Posterior vena cava (tissue), 2 donors: ENCODE data around the gene SLC7A10. TPM values are rescaled to one million over a fixed set of nuclear protein-coding genes. Genes with fewer than 3 reads are reported as not detected.
"Not testable (repeated sequence)": the region's sequence is repeated elsewhere in the genome, so short reads cannot be mapped to it uniquely, and the experiment has no call there.

ENCODE experiments used
- DNase-seq: peaks from one replicate; pipeline ENCODE4 v3.0.0-alpha.2; 2020; ENCODE audit warnings: low spot score
- intact Hi-C, 2 donors: fragments of 100-400 bp; cut with DNase I; formaldehyde crosslinking; loops; one replicate each; pipeline versions ENCODE4 v1.14.1 to v1.14.2; 2022 to 2023
- total RNA-seq, 2 donors: library from RNA; stranded (reverse); fragmentation: NEBNext Ultra II Directional; extraction: Animal tissue kit (Norgen Biotek cat#: 25700); gene quantifications; one replicate each; pipeline ENCODE4 v1.2.1, GENCODE V29; 2021
- donor health status: DM: yes; HTN: yes; CAD: no.
- donor health status: DM: yes; HTN: yes; CAD: no.

SLC7A10 gene
- total RNA-seq, 2 donors from 2014 or later = not detected

GRCh38 chr19:33224694-33225457, 774 bp downstream of the SLC7A10 start:
- intact Hi-C loops = no loop called here
- DNase-seq = no peak

- intact Hi-C loops = not testable (repeated sequence)
Measured at GRCh38 chr19:33222255-33222654, 3.4 kb downstream of the SLC7A10 start.

GRCh38 chr19:33221638-33222037, 4.0 kb downstream of the SLC7A10 start:
- intact Hi-C loops = no loop called here

More at GRCh38 chr19:33222255-33222654, 3.4 kb downstream of the SLC7A10 start:
- not testable (repeated sequence) for DNase-seq

GRCh38 chr19:33220735-33221134, 4.9 kb downstream of the SLC7A10 start:
- intact Hi-C loops = no loop called here

More at GRCh38 chr19:33221638-33222037, 4.0 kb downstream of the SLC7A10 start:
- no peak for DNase-seq

GRCh38 chr19:33220115-33220514, 5.5 kb downstream of the SLC7A10 start:
- DNase-seq = no peak
- intact Hi-C loops = no loop called here

More at GRCh38 chr19:33220735-33221134, 4.9 kb downstream of the SLC7A10 start:
- no peak for DNase-seq

GRCh38 chr19:33219261-33219815, 6.3 kb downstream of the SLC7A10 start:
- no peak for DNase-seq
- intact Hi-C loops = loop anchor here in 1 of 2 donors (5.0 kb wide), 1 partner anchor 463 kb away; no protein-coding TSS in a partner anchor

- no peak for DNase-seq
- intact Hi-C loops = loop anchor here in 1 of 2 donors (5.0 kb wide), 1 partner anchor 464 kb away; no protein-coding TSS in a partner anchor
Measured at GRCh38 chr19:33217881-33218280, 7.8 kb downstream of the SLC7A10 start.

- intact Hi-C loops = loop anchor here in 1 of 2 donors (5.0 kb wide), 1 partner anchor 466 kb away; no protein-coding TSS in a partner anchor
- no peak for DNase-seq
Measured at GRCh38 chr19:33216198-33216830, 9.3 kb downstream of the SLC7A10 start.

GRCh38 chr19:33215438-33216197, 10.0 kb downstream of the SLC7A10 start:
- intact Hi-C loops = loop anchor here in 1 of 2 donors (5.0 kb wide), 1 partner anchor 467 kb away; no protein-coding TSS in a partner anchor
- DNase-seq = no peak

- intact Hi-C loops = no loop called here
- no peak for DNase-seq
Measured at GRCh38 chr19:33214596-33214995, 11.1 kb downstream of the SLC7A10 start.

- intact Hi-C loops = loop anchor here in 1 of 2 donors (1.0 kb wide), 1 partner anchor 24 kb away; no protein-coding TSS in a partner anchor
Measured at GRCh38 chr19:33212436-33213172, 13.0 kb downstream of the SLC7A10 start.

GRCh38 chr19:33211794-33212435, 13.7 kb downstream of the SLC7A10 start:
- no peak for DNase-seq
- intact Hi-C loops = loop anchor here in 1 of 2 donors (1.0 kb wide), 1 partner anchor 24 kb away; no protein-coding TSS in a partner anchor

More at GRCh38 chr19:33212436-33213172, 13.0 kb downstream of the SLC7A10 start:
- DNase-seq = no peak

GRCh38 chr19:33210266-33210940, 15.2 kb downstream of the SLC7A10 start:
- intact Hi-C loops = no loop called here
- DNase-seq = no peak

- DNase-seq, intact Hi-C loops: not testable (repeated sequence)
Measured at GRCh38 chr19:33209850-33210230, 15.8 kb downstream of the SLC7A10 start.

GRCh38 chr19:33208904-33209849, 16.5 kb downstream of the SLC7A10 start:
- no peak for DNase-seq
- intact Hi-C loops = no loop called here

- intact Hi-C loops = no loop called here
- DNase-seq = no peak
Measured at GRCh38 chr19:33208371-33208895, 17.2 kb downstream of the SLC7A10 start.
